T-helper 2 cell treated with Interferon-gamma antibody and Interleukin-4, amounts not matched to agents 5 μg/mL and 100 μg/mL, for 36 hours (primary cell): ENCODE data around the gene ARHGAP8.

Experiments used
- DNase-seq: peaks from one replicate; pipeline ENCODE4 v3.0.0; 2021; ENCODE audit warnings: low spot score
- H3K27ac Mint-ChIP-seq: one replicate; pipeline ENCODE4 v1.8.0; 2021; ENCODE audit warnings: mild to moderate bottlenecking, mixed read lengths
- H3K27me3 Mint-ChIP-seq: one replicate; pipeline ENCODE4 v1.8.0; 2021; ENCODE audit warnings: low read depth, mixed read lengths
- H3K36me3 Mint-ChIP-seq: one replicate; pipeline ENCODE4 v1.8.0; 2021; ENCODE audit warnings: low read depth, mixed read lengths
- H3K4me1 Mint-ChIP-seq: one replicate; pipeline ENCODE4 v1.8.0; 2021; ENCODE audit warnings: low read depth, mixed read lengths
- H3K4me3 Mint-ChIP-seq: one replicate; pipeline ENCODE4 v1.8.0; 2022; ENCODE audit warnings: mild to moderate bottlenecking, moderate library complexity, mixed read lengths
- H3K9me3 Mint-ChIP-seq: one replicate; pipeline ENCODE4 v1.8.0; 2021; ENCODE audit warnings: mixed read lengths

The ARHGAP8 gene

GRCh38 chr22:44909241-44909640 lies 156.9 kb downstream of the ARHGAP8 start:
- H3K36me3 Mint-ChIP-seq: no peaks in the 10 kb centered on the region
- H3K27me3 Mint-ChIP-seq: no peaks in the 10 kb centered on the region

More at GRCh38 chr22:44909241-44909640, 156.9 kb downstream of the ARHGAP8 start:
- DNase-seq: no peak
- Mint-ChIP-seq H3K27ac (no peak overlapping the region), H3K4me1 (no peaks in the 10 kb centered on the region), H3K9me3 (peaks cover 7% of the 10 kb centered on the region), H3K4me3 (no peak overlapping the region)
